ENCODE measurements around the gene SAMD9. TPM values are rescaled to one million over a fixed set of nuclear protein-coding genes. Genes with fewer than 3 reads are reported as not detected.
"Not testable (repeated sequence)": the region's sequence is repeated elsewhere in the genome, so short reads cannot be mapped to it uniquely, and the experiment has no call there.

SAMD9 gene
- total RNA-seq, 1 donor from 2014 or later = 21.2 TPM

DNA sequence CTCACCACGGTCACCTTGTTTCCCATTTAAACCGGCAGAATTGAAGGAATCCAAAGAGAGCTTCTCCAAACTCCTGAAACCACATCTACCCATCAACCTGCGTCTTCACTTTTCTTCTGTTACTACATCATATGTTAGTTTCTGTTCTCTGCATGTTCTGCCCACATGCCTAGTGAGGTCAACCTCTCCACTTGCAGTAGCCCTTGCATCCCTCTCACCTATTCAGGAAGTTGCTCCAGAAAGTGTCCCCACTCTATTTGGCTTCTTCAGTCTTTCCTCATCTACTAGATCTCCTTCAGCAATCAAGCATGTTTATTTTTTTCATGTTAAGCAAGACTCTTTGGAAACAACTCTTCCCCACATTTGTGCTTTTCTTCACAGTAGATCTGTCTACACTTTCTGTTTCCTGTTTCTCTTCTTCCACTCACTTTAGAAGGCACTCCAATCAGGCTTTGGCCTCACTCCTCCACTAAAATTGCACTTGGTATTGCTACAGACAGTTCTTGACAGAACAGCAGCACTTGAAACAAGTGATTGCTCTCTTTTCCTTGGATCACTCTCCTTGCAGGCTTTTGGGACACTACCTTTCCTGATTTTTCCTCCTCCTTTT, 22.9 kb upstream of the SAMD9 start:
- no peaks in the 10 kb centered on the region for H3K27me3 ChIP-seq
- intact Hi-C loops (cut with DNase I) = no loop called here
- DNase-seq (no peak), ATAC-seq (peak; percentile 77)
- peaks cover 56% of the 10 kb centered on the region for H3K36me3 ChIP-seq
- H3K27ac ChIP-seq = no peak overlapping the region
- no peak overlapping the region for H3K4me3 ChIP-seq
- no peak for TF ChIP-seq CTCF (IDR thresholded peaks at IDR 0.05)
- H3K9me3 ChIP-seq = no peaks in the 10 kb centered on the region
- H3K4me1 ChIP-seq = peaks cover 4% of the 10 kb centered on the region

- TF ChIP-seq CTCF (IDR thresholded peaks at IDR 0.05) = no peak
- no peak for DNase-seq
- no peak overlapping the region for H3K27ac ChIP-seq
- peaks cover 50% of the 10 kb centered on the region for H3K36me3 ChIP-seq
- H3K9me3 ChIP-seq = peaks cover 12% of the 10 kb centered on the region
- ATAC-seq = no peak
- no peaks in the 10 kb centered on the region for H3K27me3 ChIP-seq
- no peak overlapping the region for H3K4me3 ChIP-seq
- H3K4me1 ChIP-seq = no peaks in the 10 kb centered on the region
- intact Hi-C loops (cut with DNase I) = no loop called here
These were observed 20.8 kb upstream of the SAMD9 start for GRCh38 chr7:93138576-93138975.

GRCh38 chr7:93133005-93133404, 15.2 kb upstream of the SAMD9 start:
- no peak for TF ChIP-seq CTCF (IDR thresholded peaks at IDR 0.05)
- ATAC-seq = no peak
- no peaks in the 10 kb centered on the region for H3K4me1 ChIP-seq
- no peak overlapping the region for H3K27ac ChIP-seq
- no peaks in the 10 kb centered on the region for H3K27me3 ChIP-seq
- intact Hi-C loops (cut with DNase I) = no loop called here
- DNase-seq = no peak
- peaks cover 23% of the 10 kb centered on the region for H3K36me3 ChIP-seq
- no peak overlapping the region for H3K4me3 ChIP-seq
- peaks cover 37% of the 10 kb centered on the region for H3K9me3 ChIP-seq

GRCh38 chr7:93132216-93132615, 14.4 kb upstream of the SAMD9 start:
- H3K4me3 ChIP-seq = no peak overlapping the region
- H3K36me3 ChIP-seq = peaks cover 15% of the 10 kb centered on the region
- TF ChIP-seq CTCF (IDR thresholded peaks at IDR 0.05) = no peak
- no peak overlapping the region for H3K27ac ChIP-seq
- no peak for DNase-seq
- no peaks in the 10 kb centered on the region for H3K27me3 ChIP-seq
- ATAC-seq = no peak
- intact Hi-C loops (cut with DNase I) = no loop called here
- no peaks in the 10 kb centered on the region for H3K4me1 ChIP-seq
- H3K9me3 ChIP-seq = peaks cover 37% of the 10 kb centered on the region

DNA sequence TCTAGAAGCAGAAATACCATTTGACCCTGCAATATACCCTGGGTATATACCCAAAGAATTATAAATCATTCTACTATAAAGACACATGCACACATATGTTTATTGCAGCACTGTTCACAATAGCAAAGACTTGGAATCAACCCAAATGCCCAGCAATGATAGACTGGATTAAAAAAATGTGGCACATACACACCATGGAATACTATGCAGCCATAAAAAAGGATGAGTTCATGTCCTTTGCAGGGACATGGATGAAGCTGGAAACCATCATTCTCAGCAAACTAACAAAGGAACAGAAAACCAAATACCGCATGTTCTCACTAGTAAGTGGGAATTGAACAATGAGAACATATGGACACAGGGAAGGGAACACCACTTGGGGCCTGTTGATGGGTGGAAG, 9.2 kb upstream of the SAMD9 start:
- H3K27me3 ChIP-seq; H3K9me3 ChIP-seq; H3K36me3 ChIP-seq; intact Hi-C loops (cut with DNase I); H3K27ac ChIP-seq; DNase-seq; ATAC-seq; H3K4me3 ChIP-seq; H3K4me1 ChIP-seq: not testable (repeated sequence)

DNA sequence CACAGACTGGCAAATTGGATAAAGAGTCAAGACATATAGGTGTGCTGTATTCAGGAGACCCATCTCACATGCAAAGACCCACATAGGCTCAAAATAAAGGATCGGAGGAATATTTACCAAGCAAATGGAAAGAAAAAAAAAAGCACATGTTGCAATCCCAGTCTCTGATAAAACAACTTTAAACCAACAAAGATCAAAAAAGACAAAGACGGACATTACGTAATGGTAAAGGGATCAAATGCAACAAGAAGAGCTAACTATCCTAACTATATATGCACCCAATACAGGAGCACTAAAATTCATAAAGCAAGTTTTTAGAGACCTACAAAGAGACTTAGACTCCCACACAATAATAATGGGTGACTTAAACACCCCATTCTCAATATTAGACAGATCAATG, 5.8 kb upstream of the SAMD9 start:
- ATAC-seq; intact Hi-C loops (cut with DNase I): not testable (repeated sequence)

More for the DNA sequence above, 5.8 kb upstream of the SAMD9 start:
- H3K4me1 ChIP-seq, H3K9me3 ChIP-seq, DNase-seq, H3K36me3 ChIP-seq, H3K27ac ChIP-seq, H3K27me3 ChIP-seq, H3K4me3 ChIP-seq: not testable (repeated sequence)
